OCI-LY7 (cell line): ENCODE measurements around the gene ULK1.

Experiments
- CTCF ChIP-seq: fragments of 200-600 bp; sonication (generic); conservative IDR thresholded peaks from 2 replicates; pipeline ENCODE4 v1.5.1; 2014; ENCODE audit warnings: mild to moderate bottlenecking, antibody characterized with exemption, low read length, moderate library complexity, mixed read lengths
- EZH2phosphoT487 ChIP-seq: fragments of 200-600 bp; sonication (generic); IDR thresholded peaks from 2 replicates; pipeline ENCODE4 v1.6.1; 2018; ENCODE audit warnings: low read depth, borderline replicate concordance, mild to moderate bottlenecking, mixed run types, antibody characterized with exemption, low read length, moderate library complexity, mixed read lengths

- TF ChIP-seq EZH2phosphoT487 (no peak), CTCF (no peak)
Measured at GRCh38 chr12:131869871-131870418, 24.5 kb upstream of the ULK1 start.
